ENCODE measurements around the gene KIAA0513.

Gene KIAA0513

DNA sequence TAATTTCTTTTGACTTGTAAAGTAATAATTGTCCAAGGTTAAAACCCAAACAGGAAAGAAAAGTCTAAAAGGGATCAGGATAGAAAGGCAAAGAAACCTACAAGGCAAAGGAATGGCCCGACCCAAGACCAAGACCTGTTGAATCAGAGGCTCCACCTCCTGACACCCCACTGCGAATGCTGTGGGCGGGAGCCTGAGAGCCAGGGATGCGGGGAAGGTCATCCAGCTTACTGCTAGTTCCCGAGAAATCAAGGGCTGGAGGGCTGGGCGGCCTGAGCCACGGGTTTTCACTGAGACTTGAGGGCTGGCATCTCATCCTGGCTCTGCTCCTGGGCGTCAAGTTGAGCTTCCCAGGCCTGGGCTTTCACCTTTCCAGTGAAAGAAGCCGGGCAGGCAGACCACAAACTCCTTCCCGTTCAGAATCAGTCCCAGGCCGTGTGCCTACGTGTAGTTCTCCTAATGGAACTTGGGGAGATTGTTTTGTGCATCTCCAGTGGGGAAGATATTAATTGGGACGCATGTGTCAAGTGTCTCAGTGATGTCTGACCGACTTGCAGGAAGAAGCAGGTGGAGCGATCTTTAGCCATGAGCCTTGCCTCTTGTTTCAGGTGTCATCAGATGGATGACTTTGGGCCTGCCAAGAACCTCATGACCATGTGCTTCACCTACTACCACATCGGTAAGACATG is 47.8 kb downstream of the KIAA0513 start:
- DNase-seq: no peak

DNA sequence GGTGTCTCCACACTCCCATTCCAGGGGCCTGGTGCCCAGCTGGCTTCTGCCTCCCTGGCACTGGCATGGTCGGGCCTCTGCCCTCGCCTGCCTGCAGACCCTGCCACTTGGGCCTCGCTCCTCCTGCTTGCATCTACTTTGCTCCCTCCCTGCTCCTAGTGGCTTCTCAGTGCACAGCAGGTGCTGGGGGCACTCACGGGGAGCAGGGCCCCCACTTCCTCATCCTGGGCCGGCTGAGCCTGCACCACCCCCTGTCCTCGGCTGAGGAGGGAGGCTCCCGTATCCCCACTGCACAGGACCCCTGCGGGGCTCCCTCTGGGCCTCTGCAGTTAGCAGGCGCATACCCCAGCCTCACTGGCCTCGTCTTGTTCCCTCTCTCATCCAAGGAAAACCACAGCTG is 49.4 kb downstream of the KIAA0513 start:
- no peak for DNase-seq

DNA sequence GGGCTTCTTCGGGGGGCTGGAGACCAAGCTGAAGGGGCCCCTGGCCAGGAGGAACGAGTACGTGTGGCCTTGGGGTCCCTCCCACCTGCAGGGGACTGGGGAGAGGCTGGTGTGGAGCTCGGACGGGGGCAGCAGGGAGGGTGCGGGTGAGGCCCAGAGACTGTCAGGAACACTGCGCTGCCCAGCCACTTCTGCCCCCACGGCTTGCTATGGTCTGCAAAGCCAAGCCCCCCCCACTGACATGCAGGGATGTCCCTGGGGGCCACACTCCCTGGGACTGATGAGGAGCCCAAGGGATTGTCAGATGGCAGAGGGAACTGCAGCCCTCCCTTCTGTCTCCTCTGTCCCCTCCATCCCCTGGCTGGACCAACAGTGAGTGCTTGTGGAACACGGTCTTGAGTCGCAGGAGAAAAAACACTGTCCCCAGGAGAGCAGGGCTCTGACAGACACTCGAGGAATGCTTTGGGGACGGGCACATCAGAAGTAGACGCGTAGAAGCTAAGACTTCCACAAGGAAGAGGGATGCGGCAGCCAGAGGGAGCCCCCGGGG is 50.1 kb downstream of the KIAA0513 start:
- no peak for DNase-seq

DNA sequence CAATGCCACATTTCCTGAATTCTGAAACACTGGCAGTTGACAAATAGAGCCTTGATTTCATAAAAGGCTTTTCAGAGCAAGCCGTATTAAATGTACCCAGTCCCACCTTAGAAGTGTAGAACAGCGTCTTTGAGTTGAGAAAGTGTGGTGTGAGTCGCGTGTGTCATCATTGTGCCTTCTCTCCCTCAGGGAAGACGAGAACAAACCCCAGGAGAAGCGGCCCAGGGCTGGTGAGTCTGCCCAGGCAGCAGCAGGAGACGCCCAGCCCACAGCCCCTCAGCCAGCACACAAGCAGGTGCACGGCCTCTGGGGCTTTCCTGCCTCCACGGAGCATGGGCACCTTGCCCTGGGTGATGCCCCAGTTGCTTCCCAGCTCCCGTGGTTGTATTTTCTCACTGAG is 50.6 kb downstream of the KIAA0513 start:
- DNase-seq: no peak

DNA sequence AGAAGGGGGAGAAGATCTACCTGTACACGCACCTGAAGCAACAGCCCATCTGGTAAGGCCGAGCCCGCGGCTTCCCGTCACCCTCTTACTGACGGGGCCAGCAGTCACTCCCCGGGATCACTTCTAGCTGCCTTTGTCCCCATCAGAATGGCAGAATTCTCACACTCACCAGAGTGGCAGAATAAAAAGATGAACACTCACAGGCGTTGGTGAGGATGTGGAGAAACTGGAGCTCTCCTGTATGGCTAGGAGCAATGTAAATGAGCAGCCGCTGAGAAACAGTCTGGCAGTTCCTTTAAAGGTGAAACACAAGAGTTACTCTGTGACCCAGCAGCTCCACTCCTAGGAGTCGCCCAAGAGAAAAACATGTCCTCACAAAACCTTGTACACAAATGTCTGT is 51.4 kb downstream of the KIAA0513 start:
- no peak for DNase-seq

DNA sequence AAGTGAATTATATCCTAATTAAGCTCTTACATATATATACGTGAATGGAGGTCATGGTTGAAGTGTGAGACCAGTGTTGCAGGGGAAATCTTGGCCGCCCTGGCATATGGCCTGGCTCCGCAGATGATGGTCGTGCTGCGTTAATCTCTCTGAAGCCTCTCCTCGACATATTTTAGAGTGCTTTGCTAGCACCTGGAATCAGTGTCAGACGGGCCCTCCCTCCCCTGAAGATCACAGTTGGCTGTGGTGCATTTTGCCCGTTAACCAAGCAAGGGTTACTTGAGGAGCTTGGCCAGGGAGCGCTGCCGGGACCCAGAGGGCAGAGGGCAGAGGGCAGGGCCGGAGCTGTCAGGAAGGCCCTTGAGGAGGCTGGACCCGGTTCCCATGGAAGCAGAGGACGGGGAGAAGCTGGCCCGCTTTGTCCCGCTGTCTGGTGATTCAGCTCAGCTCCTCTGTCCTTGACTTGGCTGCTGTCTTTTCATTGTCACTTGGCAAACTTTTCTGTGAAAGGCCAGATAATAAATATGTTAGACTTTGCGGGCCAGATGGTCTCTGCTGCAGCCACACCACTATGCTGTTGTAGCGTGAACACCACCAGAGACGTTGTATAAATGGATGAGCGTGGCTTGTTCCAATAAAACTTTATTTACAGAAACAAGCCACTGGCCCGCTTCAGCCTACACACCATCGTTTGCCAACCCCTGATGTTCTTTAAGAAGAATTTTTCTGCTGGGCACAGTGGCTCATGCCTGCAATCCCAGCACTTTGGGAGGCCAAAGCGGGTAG is 52.4 kb downstream of the KIAA0513 start:
- DNase-seq: no peak

DNA sequence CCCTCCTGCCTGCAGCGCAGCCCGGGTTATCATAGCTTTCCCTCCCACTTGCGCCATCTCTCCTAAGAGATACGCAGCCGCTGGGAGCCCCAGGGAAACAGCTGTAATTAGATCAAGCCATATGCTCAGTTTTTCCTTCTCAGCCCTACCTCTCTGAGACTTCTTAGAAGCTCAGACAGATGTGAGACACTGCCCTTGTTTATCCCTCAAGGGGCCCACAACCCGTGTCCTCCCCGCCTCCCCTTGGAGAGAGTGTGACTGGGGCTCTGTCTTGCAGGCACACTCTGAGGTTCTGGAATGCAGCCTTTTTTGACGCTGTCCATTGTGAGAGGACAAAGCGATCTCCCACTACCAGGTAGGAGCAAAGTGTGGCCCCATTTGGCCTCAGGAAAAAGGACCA is 53.4 kb downstream of the KIAA0513 start:
- DNase-seq: no peak

DNA sequence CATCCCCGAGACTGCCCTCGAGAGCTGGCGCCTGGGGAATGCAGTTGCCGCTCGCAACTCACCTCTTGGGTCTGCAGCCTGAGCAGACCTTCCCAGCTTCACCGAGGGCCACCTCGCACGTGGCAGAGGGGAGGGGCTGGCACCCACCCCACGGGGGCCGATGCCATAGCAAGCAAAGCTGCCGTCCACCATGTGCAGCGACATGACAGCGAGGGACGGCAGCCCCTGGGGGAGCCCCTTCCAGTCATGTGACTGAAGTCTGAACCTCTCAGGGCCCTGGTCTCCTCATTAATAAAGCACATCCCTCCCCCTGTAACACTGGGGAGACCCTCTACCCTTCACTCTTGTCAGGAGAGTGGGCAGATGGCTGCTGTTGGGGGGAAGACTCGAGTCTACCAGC is 54.2 kb downstream of the KIAA0513 start:
- DNase-seq: no peak

DNA sequence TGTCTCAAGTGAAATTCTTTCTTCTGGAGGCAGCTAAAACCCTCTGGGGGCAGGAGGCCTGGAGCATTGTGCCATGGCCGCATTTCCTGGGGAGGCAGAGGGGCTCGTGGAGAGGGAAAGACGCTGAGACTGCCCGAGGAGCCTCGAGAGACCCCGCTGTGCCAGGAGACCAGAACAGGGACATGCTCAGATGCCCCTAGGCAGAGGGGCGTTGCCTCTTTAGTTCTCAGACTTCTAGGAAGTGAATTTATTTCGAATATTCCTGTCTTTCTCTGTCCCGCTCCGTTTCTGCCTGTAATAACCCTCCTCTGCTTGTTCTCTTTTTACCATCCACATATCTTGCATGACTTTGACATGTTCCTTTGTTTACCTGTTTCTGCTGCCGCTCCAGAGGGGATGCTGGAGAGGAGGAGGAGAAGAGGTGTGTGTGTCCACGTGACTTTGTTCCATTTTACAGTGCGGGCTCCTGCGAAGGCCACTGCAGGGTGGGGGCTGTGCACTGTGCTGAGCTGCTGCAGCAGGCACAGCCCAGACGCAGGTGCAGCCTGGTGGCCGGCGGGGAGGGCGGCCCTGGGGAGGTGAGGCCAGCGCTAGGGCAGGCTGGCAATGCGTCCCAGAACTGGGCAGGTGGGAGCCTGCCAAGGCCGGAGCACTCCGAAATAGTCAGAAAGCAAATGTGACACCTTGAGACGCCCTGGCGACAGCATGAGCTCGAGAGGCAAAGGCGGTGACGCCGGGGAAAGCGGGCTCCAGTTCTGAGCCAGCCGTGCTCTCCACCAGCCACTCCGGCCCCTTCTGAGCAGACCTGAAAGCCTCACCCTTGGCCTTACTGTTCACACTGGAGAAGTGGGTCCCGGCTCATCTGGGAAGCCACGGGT is 54.8 kb downstream of the KIAA0513 start:
- no peak for DNase-seq

DNA sequence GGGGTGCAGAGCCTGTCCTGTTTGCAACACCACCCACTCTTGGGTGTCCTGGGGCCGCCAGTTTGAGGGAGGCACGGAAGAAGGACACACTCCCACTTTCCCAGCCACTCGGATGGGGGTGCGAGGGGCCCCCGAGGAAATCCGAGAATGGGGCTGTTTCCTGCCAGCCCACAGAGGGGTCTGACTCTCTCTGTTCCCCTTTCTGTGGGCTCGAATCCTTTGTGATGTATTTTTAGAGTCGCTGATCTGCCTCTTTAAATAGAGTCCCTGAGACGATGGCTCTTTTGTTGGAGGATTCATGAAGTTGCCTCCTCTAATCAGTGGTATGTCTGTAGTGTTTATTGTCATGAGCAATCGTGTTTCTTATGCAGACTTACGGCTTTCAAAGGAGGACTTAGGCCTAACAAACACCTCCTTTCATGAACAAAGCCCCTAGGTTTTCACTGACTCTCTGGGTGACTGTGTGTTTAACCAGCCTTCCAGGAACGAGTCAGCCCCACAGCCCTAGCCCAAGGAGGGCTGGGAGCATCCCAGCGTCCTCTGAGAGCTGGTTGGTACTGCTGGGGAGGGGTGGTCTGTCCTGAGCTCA is 55.5 kb downstream of the KIAA0513 start:
- no peak for DNase-seq

DNA sequence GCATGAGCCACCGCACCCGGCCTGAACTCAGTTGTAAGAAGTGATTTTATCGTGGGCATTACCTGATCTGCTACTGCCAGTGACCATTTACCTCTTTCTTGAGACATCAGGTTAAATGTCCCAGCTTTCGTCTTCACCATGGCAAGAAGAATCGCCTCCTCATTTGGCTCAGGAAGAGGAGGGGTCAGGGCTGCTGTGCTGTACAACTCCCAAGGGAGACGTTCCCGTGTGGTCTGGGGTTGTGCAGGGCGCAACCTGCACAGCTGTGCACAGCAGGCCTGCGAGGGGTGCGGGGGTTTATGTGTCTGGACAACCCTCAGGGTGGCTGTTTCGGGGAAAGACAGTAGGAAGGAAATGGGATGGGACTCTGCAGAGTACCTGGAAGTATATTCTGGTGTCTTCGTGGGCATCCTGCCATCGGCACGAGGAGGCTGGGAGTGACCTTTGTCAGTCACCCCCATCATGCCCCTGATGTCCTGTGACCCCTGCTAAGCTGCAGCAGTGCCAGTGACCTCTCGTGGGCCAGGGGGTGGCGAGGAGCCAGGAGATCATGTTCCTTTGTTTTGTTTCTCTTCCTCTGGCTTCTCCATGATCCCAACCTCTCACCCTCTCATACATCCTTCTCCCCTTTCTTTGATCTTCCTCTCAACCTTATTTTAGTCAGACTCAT is 57.4 kb downstream of the KIAA0513 start:
- no peak for DNase-seq

DNA sequence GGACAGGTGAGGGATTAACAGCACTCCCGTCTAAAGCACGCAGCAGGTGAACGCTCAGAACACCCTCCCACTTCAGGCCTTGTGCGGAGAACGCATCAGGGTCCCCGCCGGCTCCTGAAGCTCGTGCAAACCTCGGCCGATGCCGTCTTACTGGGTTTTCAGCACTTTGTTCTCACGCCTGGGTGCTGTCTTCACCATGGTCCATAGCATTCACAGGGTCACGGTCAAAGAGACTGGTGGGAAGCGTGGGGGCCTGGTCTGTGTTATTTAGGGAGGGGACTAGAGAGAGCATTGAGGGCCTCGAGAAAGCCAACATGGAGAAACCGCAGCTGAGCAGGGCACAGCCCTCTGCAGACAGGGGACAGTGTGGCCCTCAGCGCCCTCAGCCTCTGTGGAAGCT is 58.1 kb downstream of the KIAA0513 start:
- no peak for DNase-seq

DNA sequence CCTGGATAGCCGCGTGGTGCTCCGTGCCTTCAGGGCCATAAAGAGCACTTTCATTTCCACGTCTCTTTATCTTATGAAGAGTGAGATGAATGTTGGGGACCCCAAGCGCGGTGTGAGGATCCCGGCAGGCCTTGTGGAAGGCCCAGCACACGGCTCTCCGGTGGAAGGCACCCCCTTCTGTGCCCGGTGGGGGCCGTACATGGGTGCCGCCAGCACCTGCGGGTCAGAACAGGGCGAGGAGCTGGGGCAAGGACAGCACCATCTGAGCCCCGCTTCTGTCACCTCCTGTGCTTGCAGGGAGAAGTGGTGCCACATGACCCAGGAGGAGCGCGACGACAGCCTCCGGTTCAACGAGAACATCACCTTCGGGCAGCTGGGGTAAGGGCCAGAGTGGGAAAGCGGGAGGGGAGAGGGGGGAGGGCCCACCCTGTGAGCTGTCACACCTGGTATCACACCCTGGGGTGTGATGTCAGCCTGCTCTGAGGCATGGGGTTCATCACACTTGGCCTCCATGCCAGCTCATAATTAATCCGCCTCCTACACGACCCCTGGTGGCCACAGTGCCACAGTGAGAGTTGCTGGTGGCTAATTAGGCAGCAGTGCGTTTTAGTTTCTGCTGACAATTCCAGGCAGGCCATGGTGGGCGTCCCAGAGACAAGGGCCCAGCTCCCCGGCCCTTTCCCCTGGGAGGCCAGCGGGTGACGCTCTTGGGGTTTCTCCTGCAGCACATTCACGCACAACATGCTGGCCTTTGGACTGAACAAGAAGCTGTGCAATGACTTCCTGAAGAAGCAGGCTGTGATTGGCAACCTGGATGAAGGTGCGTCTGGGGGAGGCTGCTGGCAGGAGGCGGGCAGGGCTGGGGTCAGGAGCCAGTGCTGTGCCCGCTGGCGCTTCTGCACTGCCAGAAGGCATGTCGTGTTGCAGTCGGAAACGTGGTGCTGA is 59.0 kb downstream of the KIAA0513 start:
- DNase-seq: peak; percentile 59

DNA sequence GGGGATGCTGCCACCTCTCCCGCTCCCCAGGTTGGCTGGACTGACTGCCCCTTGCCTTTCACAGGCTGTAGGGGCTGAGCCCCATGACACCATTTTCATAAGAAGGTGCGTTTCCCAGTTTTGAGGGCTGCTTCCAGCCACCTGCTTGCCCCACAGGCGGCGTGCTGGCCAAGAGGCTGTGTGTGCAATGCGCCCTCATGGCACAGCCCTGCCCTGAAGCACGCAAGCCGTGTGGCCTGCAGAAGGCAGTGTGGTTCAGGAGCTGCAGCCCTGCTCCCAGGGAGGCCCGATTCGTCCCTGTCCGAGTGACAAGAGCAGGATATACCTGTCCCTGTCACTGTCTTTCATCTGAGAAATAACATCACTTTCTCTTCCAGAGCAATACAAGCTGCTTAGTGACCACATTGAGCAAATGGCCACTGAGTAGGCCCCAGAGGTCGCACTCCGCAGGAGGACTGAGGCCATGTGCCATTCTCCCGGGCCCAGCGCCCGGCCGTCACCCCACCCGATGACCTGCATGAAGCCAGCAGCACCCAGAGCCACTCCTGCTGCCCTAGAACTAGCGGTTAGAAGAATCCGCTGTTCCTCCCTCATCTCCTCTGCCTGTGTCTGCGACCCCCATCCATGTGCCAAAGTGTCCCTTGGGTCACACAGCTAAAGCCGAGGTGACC is 60.4 kb downstream of the KIAA0513 start:
- no peak for DNase-seq

DNA sequence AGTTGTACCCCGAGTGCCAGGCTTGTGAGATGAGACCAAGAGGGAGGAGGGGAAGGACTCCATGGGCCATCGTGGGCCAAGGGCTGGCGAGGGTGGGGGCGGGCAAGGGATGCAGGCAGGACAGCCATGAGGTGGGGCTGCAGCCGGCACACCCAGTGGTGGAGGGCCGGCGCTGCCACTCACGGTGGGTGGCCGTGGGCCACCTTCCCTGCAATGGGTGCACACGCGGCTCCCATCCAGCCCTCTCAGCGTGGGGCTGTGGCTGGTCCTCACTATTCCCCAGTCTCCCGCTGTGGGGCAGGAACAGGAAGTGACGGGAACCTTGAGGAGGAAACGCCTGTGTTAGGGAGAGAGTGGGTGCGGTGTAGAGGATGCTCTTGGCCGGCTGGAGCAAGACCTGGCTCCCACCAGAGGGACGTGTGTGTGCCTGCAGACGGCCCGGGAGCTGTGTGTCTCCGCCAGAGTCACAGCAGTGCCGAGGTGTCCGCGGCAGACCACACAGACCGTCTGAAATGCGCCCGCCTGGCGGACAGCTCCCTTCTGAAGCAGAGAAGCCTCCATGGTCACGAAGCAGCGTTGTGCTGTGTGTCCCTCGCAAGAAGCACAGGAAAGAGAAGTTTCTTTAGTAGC is 61.1 kb downstream of the KIAA0513 start:
- DNase-seq: no peak

DNA sequence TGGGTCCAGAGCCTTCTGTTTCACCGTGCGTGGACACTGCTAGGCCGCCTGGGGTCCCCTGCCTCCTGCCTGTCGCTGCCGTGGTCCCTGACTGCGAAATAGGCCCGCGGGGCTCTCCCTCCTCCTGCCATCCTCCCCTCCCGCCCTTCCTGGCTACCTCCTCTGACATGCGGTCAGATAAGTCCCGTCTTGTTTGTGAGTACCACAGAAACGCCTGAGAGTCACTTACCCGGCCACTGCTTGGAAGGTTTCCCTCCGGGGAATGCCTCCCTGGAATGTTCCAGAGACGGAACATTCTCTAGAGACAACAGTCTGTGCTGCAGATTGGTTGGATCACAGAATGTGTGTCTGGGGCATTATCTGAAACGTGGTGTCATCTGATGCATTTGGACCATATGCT is 61.9 kb downstream of the KIAA0513 start:
- DNase-seq: no peak

DNA sequence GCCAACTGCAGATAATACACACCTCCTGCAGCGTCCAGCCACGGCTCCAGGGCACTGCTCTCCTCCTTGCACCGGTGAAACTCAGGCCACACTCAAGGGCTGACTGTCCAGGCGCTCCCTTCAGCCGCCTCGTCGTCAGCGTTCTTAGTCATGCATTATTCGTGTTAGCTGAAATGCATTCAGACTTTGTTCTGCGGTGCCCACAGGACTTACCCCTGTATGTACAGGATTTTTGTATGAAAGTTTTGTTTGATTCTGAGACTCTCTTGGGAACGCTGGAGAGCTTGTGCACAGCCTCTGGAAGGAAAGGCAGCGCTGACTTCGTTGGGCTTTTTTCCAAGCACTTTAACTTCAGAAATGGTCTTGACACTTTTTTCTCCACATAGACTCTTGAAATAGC is 62.6 kb downstream of the KIAA0513 start:
- DNase-seq: no peak

DNA sequence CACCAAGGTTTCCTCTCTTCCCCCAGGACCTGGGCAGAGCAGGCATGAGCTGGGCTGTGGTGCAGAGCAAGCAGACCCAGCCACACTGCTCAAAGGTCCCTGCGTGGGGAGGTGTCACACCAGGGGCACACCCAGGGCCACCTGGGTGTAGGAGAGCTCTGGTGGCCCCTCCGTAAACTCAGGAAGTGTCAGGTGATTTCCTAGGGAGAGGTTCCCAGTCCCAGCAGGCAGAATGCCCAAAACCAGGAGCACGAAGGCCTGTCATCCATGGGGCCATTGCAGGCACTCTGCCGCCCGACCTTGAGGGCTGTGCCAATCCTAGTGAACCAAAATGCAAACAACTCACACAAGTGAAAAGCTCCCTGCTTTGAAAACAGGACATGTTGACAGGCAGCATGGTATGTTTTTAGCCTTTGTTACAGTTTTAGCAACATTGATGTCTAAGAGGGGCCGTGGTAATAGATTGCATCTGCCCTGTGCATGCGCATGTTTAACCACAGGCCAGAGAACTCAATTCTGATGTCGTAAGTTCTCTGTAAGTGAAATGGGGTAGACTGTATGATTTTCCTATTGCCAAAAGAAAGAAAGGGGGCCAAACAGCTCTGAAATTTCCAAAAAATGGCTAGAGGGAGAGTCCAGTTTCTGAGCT is 63.4 kb downstream of the KIAA0513 start:
- DNase-seq: no peak

DNA sequence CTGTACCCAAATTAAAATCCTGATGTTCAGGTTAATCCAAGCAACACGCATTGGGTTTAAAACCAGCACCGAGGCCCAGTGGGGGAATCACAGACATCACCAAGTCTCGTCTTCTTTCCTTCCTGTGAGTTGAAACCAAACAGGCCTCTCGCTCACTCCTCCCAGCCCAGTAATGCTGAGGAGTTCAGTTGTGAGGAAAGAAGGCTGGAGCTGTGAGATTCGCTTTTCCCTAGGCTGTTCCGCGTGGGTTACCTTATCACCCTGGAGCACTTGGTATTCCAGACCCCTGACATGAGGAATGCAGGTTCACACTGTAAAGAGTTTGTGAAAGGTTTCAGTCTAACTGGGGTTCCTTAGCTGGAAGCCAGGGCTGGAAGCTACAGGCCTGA is 63.9 kb downstream of the KIAA0513 start:
- no peak for DNase-seq

DNA sequence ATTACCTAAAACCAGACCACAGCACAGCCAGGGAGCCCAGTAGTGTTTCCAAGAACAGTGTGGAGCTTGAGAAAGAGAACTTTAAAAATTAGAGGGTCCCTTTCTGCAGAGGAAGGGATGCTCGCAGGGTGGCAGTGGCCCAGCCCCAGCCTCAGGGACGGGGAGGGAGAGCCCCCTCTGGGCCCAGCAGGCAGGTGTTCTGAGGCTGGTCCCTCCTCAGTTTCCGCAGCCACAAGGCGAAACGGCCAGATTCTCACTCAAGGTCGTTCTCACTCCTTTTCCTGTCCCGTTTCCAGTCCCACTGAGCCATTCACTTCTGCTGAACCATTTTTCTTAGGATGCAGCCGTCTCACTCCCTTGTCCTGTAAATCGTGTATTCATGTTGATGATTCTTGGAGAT is 64.7 kb downstream of the KIAA0513 start:
- no peak for DNase-seq

Measured in activated CD4-positive, alpha-beta T cell treated with anti-CD3 and anti-CD28 coated beads for 1 hour (primary cell).